Activated B cell treated with CpG ODN at 0.5 μM for 24 hours (primary cell): ENCODE data around the gene BICDL1. TPM values are rescaled to one million over a fixed set of nuclear protein-coding genes. Genes with fewer than 3 reads are reported as not detected.
A peak's percentile ranks its signal among the peaks of the same experiment; 100 is the strongest.

Experiments used
- ATAC-seq: fragments of 200-7000 bp; cut with Tn5 transposase; one replicate; pipeline ENCODE4 v1.10.0; 2021; ENCODE audit warnings: low read depth, mild to moderate bottlenecking, moderate library complexity
- CTCF ChIA-PET: fragments of 350-600 bp; sonication (Branson Sonifier 250); formaldehyde crosslinking; loops from one replicate; lab custom pipeline; 2021; ENCODE audit warnings: antibody characterized with exemption; lab: Charles Lee
- POLR2A ChIA-PET: fragments of 350-600 bp; sonication (Branson Sonifier 250); formaldehyde crosslinking; loops from one replicate; lab custom pipeline; 2021; ENCODE audit warnings: antibody characterized with exemption; lab: Charles Lee
- DNase-seq: peaks from one replicate; pipeline ENCODE4 v3.0.0; 2022
- H3K27ac Mint-ChIP-seq: one replicate; pipeline ENCODE4 v1.8.0; 2020; ENCODE audit warnings: mixed read lengths
- H3K27me3 Mint-ChIP-seq: one replicate; pipeline ENCODE4 v1.8.0; 2021; ENCODE audit warnings: mixed read lengths
- H3K36me3 Mint-ChIP-seq: one replicate; pipeline ENCODE4 v1.8.0; 2021; ENCODE audit warnings: low read depth, mixed read lengths
- H3K4me1 Mint-ChIP-seq: one replicate; pipeline ENCODE4 v1.8.0; 2021; ENCODE audit warnings: mixed read lengths
- H3K4me3 Mint-ChIP-seq: one replicate; pipeline ENCODE4 v1.8.0; 2020; ENCODE audit warnings: mild to moderate bottlenecking, mixed read lengths
- H3K9me3 Mint-ChIP-seq: one replicate; pipeline ENCODE4 v1.8.0; 2020; ENCODE audit warnings: mixed read lengths
- CTCF ChIP-seq: fragments of 200-600 bp; IDR thresholded peaks from one replicate; pipeline ENCODE4 v1.8.0; 2022; ENCODE audit warnings: antibody characterized with exemption, mild to moderate bottlenecking
- intact Hi-C: fragments of 100-400 bp; cut with micrococcal nuclease; formaldehyde crosslinking; loops from one replicate; pipeline ENCODE4 v1.15.1; 2024
- total RNA-seq: library from RNA; stranded (reverse); gene quantifications from 2 replicates; pipeline ENCODE4 v1.2.3, GENCODE V29; 2022

Gene BICDL1
- total RNA-seq, 1 donor from 2014 or later = 16.8 TPM

GRCh38 chr12:120110550-120111501 lies 121.8 kb downstream of the BICDL1 start:
- ATAC-seq (peak; percentile 89), DNase-seq (peak; percentile 59)
- H3K4me1 Mint-ChIP-seq = peaks cover 70% of the 10 kb centered on the region
- CTCF ChIA-PET = interaction anchor here (0.6 to 1.5 kb wide), 2 partner anchors 24 to 90 kb away, joined by 3 to 5 read pairs; partner anchors contain the start of gene RPLP0
- peaks cover 46% of the 10 kb centered on the region for H3K36me3 Mint-ChIP-seq
- H3K27me3 Mint-ChIP-seq = no peaks in the 10 kb centered on the region
- POLR2A ChIA-PET = interaction anchor here (0.7 to 2.2 kb wide), 7 partner anchors 9 to 181 kb away, joined by 3 to 20 read pairs (median 9); partner anchors contain the start of genes RNU4-2 and RPLP0
- peak overlapping the region; percentile 87 for H3K27ac Mint-ChIP-seq
- peak overlapping the region; percentile 66 for H3K4me3 Mint-ChIP-seq
- intact Hi-C loops = loop anchor here (1.0 to 10.0 kb wide), 5 partner anchors 8 to 324 kb away; partner anchors contain the start of genes COX6A1 and RPLP0
- TF ChIP-seq CTCF = no peak
- H3K9me3 Mint-ChIP-seq = no peaks in the 10 kb centered on the region

GRCh38 chr12:120115066-120115465 lies 126.0 kb downstream of the BICDL1 start:
- Mint-ChIP-seq H3K9me3 (no peaks in the 10 kb centered on the region), H3K27ac (peak overlapping the region; percentile 9), H3K27me3 (no peaks in the 10 kb centered on the region), H3K4me1 (peaks cover 78% of the 10 kb centered on the region), H3K36me3 (peaks cover 23% of the 10 kb centered on the region), H3K4me3 (peak overlapping the region; percentile 95)
- ChIA-PET CTCF (no interaction called here), POLR2A (interaction anchor here (1.2 to 9.4 kb wide), 3 partner anchors 18 to 177 kb away, joined by 3 to 91 read pairs (median 59); partner anchors contain the start of genes RNU4-1, RNU4-2 and RPLP0)
- DNase-seq = no peak
- intact Hi-C loops = loop anchor here (5.0 to 10.0 kb wide), 2 partner anchors 177 to 320 kb away; partner anchors contain the start of genes COX6A1, RNU4-1 and RNU4-2
- TF ChIP-seq CTCF = no peak
- no peak for ATAC-seq

GRCh38 chr12:120115692-120116440 lies 126.8 kb downstream of the BICDL1 start:
- H3K9me3 Mint-ChIP-seq = no peaks in the 10 kb centered on the region
- intact Hi-C loops = loop anchor here (1.0 to 10.0 kb wide), 3 partner anchors 29 to 319 kb away; partner anchors contain the start of genes COX6A1, RNU4-1 and RNU4-2
- no peak for TF ChIP-seq CTCF
- H3K4me3 Mint-ChIP-seq = peak overlapping the region; percentile 95
- peak overlapping the region; percentile 78 for H3K27ac Mint-ChIP-seq
- H3K36me3 Mint-ChIP-seq = peaks cover 22% of the 10 kb centered on the region
- H3K27me3 Mint-ChIP-seq = no peaks in the 10 kb centered on the region
- CTCF ChIA-PET = interaction anchor here (1.3 kb wide), 1 partner anchor 16 kb away, joined by 4 read pairs; no protein-coding TSS in a partner anchor
- no peak for DNase-seq
- peaks cover 76% of the 10 kb centered on the region for H3K4me1 Mint-ChIP-seq
- POLR2A ChIA-PET = interaction anchor here (1.2 to 9.4 kb wide), 7 partner anchors 9 to 176 kb away, joined by 3 to 91 read pairs (median 14); partner anchors contain the start of genes BICDL1, RNU4-1, RNU4-2 and RPLP0
- no peak for ATAC-seq

- Mint-ChIP-seq H3K27me3 (no peaks in the 10 kb centered on the region), H3K9me3 (no peaks in the 10 kb centered on the region), H3K4me1 (peaks cover 76% of the 10 kb centered on the region), H3K4me3 (peak within 1 kb of the TSS; percentile 95), H3K27ac (peak within 1 kb of the TSS; percentile 83), H3K36me3 (peaks cover 22% of the 10 kb centered on the region)
- TF ChIP-seq CTCF = no peak
- intact Hi-C loops = loop anchor here (1.0 to 10.0 kb wide), 3 partner anchors 29 to 318 kb away; partner anchors contain the start of genes COX6A1, RNU4-1 and RNU4-2
- ATAC-seq (no peak), DNase-seq (no peak)
- POLR2A ChIA-PET = interaction anchor here (1.6 to 9.4 kb wide), 7 partner anchors 9 to 175 kb away, joined by 6 to 91 read pairs (median 14); partner anchors contain the start of genes BICDL1, RNU4-1, RNU4-2 and RPLP0
- CTCF ChIA-PET = interaction anchor here (0.6 to 1.3 kb wide), 3 partner anchors 16 to 85 kb away, joined by 3 to 4 read pairs (median 4); partner anchors contain the start of gene RPLP0
These were observed 127.4 kb downstream of the BICDL1 start, which contains the start of gene RAB35 for GRCh38 chr12:120116441-120116791. Gene RAB35, minus strand, starts transcription at chr12:120116753. Its CDS starts 103 bp downstream, at chr12:120116650.
